NCI-H345 treated with DMSO at 0.1 percent for 48 hours (cell line): ENCODE results near the gene MKX.
A peak's percentile ranks its signal among the peaks of the same experiment; 100 is the strongest.

Experiments used
- DNase-seq: peaks from one replicate; lab custom pipeline; 2025; ENCODE audit not compliant: unreplicated experiment; lab: John Stamatoyannopoulos, UW

The MKX gene

DNA sequence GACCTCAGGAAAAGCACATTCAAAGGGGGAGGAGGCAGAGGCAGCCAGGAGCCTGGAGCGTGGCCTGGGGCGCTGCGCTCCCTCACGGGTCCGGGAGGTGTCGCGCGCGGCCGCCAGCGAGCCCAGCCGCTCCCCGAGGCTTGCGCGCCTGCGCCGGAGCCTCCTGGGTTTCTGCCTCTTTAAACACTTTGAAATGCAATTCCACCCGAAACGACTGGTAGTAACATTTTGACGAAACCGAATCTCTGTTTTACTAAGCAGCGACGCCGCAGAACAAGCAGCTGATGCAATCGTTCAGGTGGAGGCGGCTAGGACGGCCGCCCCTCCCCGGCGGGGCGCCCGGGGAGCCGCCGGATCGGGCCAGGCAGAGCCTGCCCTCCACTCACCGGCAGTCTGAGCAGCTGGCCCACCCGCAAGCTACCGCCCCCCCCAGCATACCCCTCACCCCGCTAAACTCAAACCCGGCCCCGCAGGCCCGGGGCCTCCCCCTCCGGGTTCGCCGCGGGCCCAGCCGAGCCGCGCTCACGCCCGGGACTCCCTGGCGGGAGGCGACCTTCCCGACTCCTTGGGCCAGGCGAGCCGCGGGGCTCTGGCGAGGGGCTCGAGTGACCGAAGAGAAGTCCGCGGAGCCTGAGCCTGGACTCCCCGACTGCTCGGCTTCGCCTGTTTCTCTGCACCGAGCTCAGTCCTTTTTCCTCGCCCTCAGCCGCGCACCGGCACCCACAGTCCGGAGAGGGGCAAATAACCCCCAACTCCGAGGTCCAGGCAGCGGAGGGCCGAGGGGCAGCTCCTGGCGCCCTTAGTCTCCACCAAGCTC is 3.2 kb downstream of the MKX start:
- peak; percentile 46 for DNase-seq

GRCh38 chr10:27741173-27742091 is 4.2 kb downstream of the MKX start:
- no peak for DNase-seq

GRCh38 chr10:27736396-27736795 is 9.2 kb downstream of the MKX start:
- DNase-seq = no peak

- no peak for DNase-seq
These were observed 15.6 kb downstream of the MKX start for GRCh38 chr10:27730041-27730440.

- no peak for DNase-seq
These were observed 17.3 kb downstream of the MKX start for GRCh38 chr10:27728338-27728737.

GRCh38 chr10:27724287-27724686 is 21.3 kb downstream of the MKX start:
- DNase-seq = no peak

GRCh38 chr10:27723436-27723835 is 22.2 kb downstream of the MKX start:
- no peak for DNase-seq

- DNase-seq = no peak
These were observed 25.1 kb downstream of the MKX start for GRCh38 chr10:27720529-27720928.

GRCh38 chr10:27719052-27719451 is 26.6 kb downstream of the MKX start:
- DNase-seq = no peak

GRCh38 chr10:27717861-27718260 is 27.8 kb downstream of the MKX start:
- DNase-seq = no peak

- DNase-seq = no peak
These were observed 28.4 kb downstream of the MKX start for GRCh38 chr10:27717224-27717623.

- no peak for DNase-seq
These were observed 29.1 kb downstream of the MKX start for GRCh38 chr10:27716521-27716920.

- DNase-seq = no peak
These were observed 30.1 kb downstream of the MKX start for GRCh38 chr10:27715505-27715904.

DNA sequence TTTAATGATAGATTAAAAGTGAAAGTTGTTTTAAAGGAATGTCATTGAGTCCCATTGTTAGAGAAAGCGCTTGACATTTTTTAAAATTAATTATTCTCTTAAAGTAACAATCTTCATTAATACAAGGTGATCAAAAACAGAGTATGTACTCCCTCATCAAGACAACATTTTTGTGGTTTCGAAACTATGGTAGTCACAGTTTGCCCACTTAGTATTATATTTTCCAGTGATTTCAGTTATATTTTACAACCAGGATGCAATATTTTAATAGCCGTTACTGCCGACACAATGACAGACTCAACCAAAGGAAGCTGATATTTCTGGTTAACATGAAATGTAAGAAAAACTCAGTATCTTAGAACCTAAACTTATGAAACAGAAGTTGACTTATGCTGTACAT is 31.3 kb downstream of the MKX start:
- DNase-seq = no peak

DNA sequence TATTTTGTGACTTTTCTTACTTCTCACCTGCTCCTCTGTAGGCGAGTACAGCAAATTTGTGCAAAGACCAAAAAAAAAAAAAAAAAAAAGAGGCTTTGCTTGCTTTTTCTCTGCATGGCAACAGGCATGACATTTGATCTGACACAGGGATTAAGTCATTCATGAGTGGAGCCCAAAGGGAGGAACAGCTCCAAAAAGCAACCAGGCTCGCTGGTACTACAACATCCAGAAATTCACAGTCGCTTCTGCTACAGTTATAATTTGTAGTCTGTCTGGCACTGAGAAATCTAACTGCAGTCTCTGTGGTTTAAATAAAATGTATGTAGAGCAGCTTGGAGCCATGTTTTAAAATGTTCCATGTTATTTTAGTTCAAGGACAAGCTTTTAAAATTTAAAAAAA is 31.7 kb downstream of the MKX start:
- no peak for DNase-seq

GRCh38 chr10:27710014-27710413 is 35.6 kb downstream of the MKX start:
- no peak for DNase-seq

DNA sequence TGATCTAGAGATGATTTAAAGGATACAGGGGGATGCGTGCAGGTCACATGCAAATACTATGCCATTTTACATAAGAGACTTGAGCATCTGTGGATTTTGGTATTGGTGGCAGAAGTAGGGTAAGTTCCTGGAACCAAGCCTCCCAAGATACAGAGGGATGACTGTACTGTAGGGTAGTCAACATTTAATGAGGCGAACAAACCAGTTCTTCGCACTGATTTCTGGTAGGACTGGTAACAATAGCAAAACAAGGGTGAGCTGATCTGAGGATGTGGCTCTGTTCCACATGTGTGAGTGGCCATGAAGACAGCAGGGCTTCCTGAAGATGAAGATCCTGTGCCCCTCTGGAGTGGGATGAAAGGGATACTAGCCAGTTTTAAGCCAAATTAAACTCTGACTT is 36.3 kb downstream of the MKX start:
- no peak for DNase-seq

DNA sequence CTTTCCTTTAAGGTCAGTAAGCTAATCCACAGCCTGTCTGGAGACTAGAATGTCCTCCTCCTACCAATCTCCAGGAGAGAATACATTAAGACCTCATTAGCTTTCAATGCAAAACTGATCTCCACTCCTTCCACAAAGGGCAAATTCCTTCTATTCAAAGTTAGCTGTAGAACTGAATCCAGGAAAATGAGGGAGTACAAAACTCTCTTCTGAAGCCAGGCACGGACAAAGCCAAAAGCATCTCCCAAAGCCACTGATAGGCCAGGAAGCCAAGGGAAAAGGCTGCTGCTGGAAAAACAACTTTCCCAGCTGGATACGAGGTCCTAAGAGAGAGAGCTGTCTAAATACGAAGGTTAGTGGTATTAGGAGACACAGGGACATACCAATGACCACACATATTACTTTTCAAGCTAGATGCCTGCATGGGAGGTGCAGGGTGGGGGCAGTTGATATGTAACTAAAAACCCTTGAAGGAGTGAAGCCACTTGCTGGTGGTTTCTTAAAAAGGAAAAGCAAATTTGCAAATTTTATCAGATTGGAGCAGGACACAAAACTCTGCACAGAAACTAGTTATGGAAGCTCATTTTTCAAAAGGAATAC is 43.6 kb downstream of the MKX start:
- DNase-seq = no peak

- DNase-seq = no peak
These were observed 45.8 kb downstream of the MKX start for GRCh38 chr10:27699776-27700175.

DNA sequence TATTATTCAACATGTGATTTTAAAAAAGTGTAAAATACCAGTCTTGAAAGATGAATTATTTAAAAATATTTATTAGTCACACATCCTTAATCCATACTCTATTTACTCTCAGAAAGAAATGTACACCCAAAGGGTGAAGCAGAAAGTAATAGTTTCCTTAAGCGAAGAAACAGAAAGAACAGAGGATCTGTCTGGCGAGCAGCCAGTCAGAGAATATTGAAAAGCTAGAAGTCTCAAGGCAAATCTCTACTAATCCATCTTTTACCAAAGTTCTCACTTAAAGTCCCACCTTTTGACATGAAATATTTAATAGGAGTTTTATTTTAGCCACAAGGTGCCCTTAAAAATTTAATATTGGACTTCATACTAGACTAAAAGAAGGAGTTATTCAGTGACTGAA is 46.7 kb downstream of the MKX start:
- DNase-seq = no peak

- DNase-seq = no peak
These were observed 49.2 kb downstream of the MKX start for GRCh38 chr10:27696466-27696865.

DNA sequence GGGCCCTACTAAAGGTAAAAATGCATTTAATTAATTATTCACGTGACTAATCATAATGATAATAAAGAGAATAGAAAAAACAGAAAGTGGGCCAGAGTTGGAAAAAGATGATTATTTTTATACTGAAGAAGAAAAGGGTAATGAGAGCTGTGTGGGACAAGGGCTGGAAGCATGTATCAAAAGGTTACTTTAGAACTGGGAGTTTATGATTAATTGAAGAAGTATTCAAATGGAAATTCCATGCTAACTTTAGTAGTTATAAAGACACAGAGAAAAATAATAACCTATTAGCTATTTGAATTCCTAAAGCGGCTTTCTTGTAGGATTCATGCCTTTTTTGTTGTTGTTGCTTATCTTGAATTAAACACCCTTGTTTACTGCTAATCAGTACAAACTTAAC is 49.9 kb downstream of the MKX start:
- DNase-seq = no peak
